DMS114 treated with DMSO at 0.1 percent for 48 hours (cell line): ENCODE measurements around the gene NDUFB4.
"Not testable (repeated sequence)": the region's sequence is repeated elsewhere in the genome, so short reads cannot be mapped to it uniquely, and the experiment has no call there.

Experiments used
- DNase-seq: peaks from one replicate; lab custom pipeline; 2025; ENCODE audit not compliant: unreplicated experiment; lab: John Stamatoyannopoulos, UW

Gene NDUFB4

GRCh38 chr3:120569222-120570057 is 26.7 kb upstream of the NDUFB4 start:
- DNase-seq: no peak

DNA sequence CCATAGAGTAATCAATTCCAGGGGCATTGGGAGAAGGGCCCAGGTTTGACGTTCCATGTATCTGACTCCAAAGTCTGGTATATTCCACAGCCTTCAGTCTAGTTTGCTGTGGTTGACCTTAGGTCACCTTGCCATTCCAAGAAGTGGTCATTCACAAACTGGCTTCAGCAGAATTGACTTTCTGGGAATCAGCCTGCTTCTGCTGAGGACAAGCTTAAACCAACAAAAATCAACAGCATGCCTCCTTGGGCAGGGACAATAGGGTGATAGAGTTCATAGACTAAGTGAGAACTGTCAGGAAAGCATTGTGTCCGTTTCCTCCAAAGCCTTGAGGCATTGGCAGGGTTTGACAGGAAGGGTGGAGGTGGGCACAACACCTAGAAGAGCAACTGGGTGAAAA is 24.1 kb upstream of the NDUFB4 start:
- no peak for DNase-seq

GRCh38 chr3:120587332-120587975 is 8.7 kb upstream of the NDUFB4 start:
- DNase-seq: no peak

DNA sequence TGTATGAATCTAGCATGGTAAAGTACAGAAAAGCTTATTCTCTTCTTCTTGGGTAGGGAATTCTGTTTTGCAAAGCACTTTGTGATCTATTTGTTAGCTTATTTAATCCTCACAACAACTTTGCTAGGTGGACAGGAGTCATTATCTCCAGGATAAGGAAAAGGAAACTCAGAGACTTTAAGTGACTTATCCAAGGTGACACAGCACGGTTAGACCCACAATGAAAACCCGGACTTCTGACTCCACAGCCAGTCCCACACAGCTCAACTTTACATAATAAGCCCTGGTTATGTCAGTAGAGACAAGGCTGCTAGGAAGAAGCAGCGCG is 384 bp upstream of the NDUFB4 start:
- no peak for DNase-seq

DNA sequence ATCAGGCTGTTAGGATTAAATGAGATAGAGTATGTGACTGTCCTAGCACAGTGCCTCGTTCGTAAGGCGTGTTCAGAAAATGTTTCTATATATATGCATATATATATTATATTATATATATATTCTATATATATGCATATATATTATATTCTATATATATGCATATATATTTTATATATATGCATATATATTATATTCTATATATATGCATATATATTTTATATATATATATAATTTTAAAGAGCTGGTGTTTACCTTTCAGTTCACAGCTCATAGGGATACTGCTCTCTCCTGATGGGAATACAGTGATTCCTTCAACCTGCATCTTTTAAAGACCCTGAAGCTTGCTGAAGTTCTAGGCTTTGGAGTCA is 702 bp downstream of the NDUFB4 start:
- no peak for DNase-seq

- DNase-seq: no peak
Observed at GRCh38 chr3:120597445-120598049, 1.4 kb downstream of the NDUFB4 start.

GRCh38 chr3:120599211-120599610 is 3.1 kb downstream of the NDUFB4 start:
- DNase-seq: no peak

- DNase-seq: no peak
Observed at GRCh38 chr3:120601554-120601953, 5.4 kb downstream of the NDUFB4 start.

GRCh38 chr3:120602682-120603081 is 6.5 kb downstream of the NDUFB4 start:
- no peak for DNase-seq

GRCh38 chr3:120604382-120604781 is 8.2 kb downstream of the NDUFB4 start:
- DNase-seq: no peak

DNA sequence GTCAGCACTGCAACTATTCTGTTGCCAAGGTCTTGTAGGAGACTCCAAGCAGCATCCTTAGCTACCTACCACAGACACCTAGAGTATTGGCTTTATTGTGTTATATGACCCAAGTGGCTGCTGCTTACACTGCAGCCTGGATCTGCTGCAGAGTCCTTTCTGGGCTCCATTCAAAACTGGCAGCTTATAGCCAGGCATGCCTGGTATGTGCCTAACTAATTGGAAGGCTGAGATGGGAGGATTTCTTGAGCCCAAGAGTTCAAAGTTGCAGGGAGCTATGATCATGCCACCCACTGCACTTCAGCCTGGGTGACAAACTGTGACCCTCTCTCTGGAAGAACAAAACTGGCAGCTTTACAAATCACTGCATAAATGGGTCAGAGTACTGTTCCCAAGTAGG is 8.6 kb downstream of the NDUFB4 start:
- DNase-seq: no peak

- no peak for DNase-seq
Observed at GRCh38 chr3:120608506-120608905, 12.4 kb downstream of the NDUFB4 start.

DNA sequence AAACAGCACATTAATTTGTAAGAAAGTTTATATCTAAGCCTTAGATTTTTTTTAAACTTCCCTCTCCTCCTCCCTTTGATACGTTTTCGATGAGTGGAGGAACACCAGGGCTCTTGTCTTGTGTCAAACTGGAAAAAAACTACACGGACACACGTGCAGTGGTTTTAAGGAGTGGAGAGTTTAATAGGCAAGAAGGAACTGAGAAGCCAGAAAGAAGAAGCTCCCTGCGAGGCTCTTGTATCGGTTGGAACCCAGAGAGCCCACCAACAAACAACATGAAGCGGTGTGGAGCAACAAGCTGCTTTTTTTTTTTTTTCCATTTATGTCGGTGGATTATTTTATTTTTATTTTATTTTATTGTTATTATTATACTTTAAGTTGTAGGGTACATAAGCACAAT is 18.6 kb downstream of the NDUFB4 start:
- no peak for DNase-seq

DNA sequence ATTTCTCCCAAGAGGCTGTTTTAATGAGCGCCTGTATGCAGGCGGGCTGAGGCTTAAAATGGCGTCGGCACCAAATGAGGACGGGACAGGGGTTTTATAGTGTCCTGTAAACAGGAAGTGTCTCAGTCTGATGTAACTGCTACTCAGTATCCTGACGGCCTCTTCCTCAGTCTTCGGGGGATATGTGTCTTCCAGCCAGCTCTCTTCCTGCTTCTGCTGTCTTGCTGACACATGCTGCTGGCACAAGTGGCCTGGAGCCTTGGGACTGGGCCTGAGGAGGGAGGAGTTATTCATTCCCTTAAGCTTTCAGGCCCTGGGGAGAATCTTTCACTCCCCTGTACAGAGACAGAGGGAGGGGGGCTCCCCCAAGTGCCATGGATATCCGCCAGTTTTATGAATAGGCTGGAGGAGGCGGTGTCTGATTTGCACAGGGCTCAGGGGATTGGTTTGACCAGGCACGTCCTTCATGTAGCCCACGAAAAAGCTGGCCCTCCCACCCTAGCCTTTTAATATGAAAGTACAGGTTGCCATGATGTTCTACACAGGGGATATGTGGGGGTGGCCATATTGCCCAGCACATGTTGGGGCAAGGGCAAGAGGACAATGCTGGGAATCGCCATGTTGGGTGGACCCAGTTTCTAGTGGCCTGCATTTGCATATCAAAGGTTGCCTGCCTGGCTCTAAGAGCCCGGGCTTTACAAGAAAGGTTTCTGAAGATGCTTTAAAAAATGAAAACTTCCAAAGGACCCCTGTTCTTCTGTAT is 19.9 kb downstream of the NDUFB4 start:
- DNase-seq: no peak

DNA sequence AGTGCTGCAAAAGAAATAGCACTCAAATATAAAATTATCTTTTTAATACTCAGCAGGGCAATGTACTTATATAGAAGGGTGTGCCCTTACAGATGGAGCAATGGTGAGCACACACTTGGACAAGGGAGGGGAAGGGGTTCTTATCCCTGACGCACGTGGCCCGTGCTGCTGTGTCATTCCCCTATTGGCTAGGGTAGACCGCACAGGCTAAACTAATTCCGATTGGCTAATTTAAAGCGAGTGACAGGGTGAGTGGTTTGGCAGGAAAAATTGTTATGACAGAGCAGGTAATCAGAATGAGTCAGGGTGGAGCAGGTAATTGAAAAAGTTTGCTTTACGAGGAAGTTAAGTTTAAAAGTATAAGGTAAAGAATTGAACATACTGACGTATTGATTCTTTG is 20.6 kb downstream of the NDUFB4 start:
- DNase-seq: not testable (repeated sequence)

DNA sequence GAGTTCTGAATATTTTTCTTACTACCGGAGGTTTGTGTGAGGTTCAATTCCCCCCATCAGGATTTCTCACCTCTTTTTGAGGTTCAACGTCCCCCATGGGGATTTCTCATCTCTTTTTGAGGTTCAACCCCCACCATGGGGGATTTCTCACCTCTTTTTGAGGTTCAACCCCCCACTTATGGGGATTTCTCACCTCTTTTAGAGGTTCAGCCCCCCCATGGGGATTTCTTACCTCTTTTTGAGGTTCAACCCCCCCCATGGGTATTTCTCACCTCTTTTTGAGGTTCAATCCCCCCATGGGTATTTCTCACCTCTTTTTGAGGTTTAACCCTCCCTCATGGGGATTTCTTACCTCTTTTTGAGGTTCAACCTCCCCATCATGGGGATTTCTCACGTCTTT is 26.3 kb downstream of the NDUFB4 start:
- no peak for DNase-seq

DNA sequence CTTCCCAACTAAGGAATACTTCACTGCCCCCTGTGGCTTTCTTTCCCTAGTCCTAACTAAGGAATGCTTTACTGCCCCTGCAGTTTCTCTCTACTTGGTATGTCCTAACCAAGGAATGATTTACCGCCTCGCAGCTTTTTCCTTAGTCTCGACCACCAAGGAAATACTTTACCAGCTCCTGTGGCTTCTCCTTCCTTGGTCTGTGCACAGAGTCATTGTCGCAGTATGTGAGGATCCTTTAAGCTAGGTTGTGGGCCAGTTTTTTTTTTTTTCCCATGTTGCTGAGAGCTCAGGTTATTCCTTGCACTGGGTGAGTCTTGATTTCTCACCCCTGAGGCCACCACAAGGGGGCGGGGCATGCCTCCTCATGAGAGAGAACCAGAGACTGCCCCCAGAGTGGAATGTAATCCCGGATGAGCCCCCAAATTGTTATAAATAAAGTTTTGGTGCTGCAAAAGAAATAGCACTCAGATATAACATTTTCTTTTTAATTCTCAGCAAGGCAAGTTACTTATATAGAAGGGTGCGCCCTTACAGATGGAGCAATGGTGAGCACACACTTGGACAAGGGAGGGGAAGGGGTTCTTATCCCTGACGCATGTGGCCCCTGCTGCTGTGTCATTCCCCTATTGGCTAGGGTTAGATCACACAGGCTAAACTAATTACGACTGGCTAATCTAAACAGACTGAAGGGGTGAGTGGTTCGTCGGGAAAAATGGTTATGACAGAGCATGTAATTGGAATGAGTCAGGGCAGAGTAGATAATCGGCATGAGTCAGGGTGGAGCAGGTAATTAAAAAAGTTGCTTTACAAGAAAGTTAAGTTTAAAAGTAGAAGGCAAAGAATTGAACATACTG is 27.0 kb downstream of the NDUFB4 start:
- DNase-seq: no peak

- DNase-seq: no peak
Observed at GRCh38 chr3:120623727-120624093, 27.6 kb downstream of the NDUFB4 start.

- DNase-seq: no peak
Observed at GRCh38 chr3:120625159-120625586, 29.0 kb downstream of the NDUFB4 start.

DNA sequence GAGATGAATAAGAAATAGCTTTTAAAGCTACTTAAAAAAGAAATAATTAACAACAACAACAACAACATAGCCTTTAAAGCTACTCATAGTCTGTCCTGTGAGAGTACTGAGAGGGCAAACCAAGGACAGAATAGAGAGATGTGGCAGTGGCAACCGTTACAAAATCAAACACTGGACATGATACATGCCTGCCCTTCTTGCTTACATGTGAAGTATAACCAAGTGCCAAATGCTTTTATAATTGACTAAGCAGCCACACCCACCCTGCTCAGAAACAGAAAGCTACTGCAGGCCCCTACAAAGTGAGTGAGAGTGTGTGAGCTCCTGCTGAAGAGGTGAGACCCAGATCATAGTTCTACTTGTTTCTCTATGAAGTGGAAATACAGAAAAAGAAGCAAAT is 38.4 kb downstream of the NDUFB4 start:
- no peak for DNase-seq
